Stimulated activated CD8-positive, alpha-beta memory T cell treated with anti-CD3 and anti-CD28 coated beads, Interleukin-7, amount 100 ng/mL, for 4 hours (primary cell): ENCODE results near the gene NSD1.
"Not testable (repeated sequence)": the region's sequence is repeated elsewhere in the genome, so short reads cannot be mapped to it uniquely, and the experiment has no call there.

Experiments used
- DNase-seq, 2 donors: peaks; one replicate each; pipeline ENCODE4 v3.0.0-alpha.2; 2020; ENCODE audit warnings: low read depth in 2 of 2

Gene NSD1

DNA sequence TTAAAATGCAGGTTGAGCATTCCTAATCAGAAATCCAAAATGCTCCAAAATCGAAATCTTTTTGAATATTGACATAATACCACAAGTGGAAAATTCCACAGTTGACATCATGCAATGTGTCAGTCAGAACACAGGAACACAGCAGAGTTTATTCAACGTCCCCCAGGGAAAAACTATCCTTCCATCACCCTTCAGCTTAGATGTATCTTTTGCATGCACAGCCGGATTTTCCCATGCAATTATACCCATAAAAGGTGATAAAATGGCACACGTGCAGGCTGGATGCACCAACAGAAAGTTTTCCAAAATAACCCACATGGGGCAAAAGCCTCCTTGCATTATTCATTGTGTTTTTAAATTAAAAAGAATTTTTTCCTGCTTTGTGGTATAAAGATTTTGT, 98.8 kb downstream of the NSD1 start:
- DNase-seq = no peak

- no peak for DNase-seq
Measured at GRCh38 chr5:177232761-177233160, 99.2 kb downstream of the NSD1 start.

DNA sequence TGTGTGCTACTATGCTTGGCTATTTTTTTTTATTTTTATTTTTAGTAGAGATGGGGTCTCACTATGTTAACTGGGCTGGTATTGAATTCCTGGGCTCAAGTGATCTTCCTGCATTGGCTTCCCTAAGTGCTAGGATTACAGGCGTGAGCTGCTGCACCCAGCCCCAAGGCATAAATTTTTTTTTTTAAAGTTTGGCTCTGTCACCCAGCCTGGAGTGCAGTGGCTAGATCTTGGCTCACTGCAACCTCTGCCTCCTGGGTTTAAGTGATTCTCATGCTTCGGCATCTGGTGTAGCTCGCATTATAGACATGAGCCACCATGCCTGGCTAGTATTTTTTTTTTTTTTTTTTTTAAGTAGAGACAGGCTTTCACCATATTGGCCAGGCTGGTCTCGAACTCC, 99.6 kb downstream of the NSD1 start:
- DNase-seq = no peak

- DNase-seq = no peak
Measured at GRCh38 chr5:177233802-177234201, 100.2 kb downstream of the NSD1 start.

DNA sequence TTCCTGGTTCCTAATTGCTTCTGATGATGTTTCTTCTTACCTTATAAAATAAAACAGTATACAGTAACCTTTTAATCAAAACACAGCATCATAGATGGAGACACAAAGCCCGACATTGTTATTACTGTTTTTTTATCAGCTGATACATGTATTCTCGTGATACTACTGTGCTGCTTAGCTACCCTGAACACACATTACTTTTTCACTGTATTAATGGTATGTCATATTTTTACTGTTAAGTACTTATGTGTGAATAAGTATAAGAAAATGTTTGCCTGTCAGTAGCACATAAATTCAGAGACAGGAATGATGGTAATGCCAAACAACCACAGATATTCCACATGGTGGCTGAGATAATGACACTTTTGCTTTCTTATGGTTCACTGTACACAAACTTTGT, 101.3 kb downstream of the NSD1 start:
- no peak for DNase-seq

DNA sequence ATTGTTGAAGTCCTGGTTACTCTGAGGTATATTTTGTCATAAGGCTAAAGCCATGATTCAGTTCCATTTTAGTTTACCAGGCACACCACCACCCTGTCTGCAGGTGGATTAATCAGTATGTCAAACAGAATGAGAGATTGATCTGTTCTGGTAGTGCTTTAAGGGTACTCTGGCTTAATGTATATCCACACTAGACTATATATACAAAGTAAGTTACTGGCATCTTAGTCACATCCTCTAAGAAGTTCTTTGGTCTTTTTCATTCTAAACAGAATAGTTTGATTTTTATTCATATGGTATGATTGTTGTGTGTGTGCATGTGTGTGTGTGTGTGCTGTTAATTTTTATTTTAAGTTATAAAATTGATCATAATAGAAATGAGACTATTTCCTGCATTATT, 108.2 kb downstream of the NSD1 start:
- DNase-seq = no peak

DNA sequence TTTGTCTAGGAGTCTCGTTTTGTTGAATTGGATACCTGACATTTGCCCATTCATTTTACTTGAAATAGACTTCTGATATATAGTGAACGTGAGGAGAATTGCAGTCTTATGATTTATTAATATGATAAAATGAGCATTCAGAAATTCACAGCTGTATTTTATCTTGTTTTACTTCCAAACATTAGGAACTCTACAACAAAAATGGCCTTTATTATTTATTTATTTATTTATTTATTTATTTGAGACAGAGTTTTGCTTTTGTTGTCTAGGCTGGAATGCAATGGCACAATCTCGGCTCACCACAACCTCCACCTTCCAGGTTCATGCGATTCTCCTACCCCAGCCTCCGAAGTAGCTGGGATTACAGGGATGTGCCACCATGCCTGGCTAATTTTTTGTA, 108.7 kb downstream of the NSD1 start:
- DNase-seq = no peak

DNA sequence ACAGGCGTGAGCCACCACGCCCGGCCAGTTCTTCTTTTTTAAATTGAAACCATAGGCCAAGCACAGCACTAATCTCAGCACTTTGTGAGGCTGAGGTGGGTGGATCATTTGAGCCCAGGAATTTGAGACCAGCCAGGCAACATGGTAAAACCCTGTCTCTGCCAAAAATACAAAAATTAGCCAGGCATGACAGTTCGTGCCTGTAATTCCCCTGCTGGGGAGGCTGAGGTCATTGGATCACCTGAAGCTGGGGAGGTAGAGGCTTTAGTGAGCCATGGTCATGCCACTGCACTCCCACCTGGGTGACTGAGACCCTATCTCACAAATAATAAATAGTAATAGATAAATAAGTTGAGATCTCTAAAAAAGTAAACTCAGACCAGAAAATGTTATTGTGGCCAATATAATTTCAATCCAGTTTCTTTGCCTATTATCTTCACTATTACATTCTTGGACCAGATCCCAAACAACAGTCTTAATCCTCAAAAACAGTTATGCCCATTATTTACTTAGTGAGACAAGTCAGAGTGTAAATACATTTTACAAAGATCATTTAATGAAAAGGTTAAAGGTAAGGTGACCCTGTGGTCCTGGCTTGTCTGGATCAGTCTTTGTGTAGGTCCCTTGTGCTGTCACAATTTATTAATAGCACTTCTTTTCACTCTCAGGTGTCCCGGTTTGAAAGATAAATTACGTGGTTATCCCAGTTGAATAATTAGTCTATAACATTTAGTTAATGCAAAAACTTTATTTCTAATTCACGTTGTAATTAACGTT, 116.4 kb downstream of the NSD1 start:
- no peak for DNase-seq

DNA sequence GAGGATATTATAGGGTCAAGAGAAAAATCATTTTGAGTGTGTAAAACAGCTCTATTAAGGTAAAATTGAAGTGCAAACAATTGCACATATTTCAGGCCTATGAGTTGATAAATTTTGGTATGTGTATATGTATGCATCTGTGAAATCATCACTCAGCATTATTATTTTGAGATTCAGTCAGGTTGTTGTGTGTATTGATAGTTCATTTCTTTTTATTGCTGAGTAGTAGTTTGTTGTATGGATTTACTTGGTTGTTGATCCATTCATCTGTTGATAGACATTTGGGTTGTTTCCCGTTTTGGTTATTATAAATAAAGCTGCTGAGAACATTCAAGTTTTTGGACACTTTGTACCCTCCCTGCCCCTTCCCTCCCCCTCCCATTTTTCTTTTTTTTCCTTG, 119.7 kb downstream of the NSD1 start:
- DNase-seq = no peak

- no peak for DNase-seq
Measured at GRCh38 chr5:177256296-177256695, 122.7 kb downstream of the NSD1 start.

DNA sequence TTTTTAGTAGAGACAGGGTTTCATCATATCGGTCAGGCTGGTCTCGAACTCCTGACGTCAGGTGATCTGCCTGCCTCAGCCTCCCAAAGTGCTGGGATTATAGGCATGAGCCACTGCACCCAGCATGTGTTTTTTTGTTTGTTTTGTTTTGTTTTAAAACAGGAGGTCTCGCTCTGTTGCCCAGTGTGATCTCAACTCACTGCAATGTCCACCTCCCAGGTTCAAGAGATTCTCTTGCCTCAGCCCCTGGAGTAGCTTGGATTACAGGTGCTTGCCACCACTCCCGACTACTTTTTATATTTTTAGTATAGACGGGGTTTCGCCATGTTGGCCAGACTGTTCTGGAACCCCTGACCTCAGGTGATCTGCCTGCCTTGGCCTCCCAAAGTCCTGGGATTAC, 125.1 kb downstream of the NSD1 start:
- not testable (repeated sequence) for DNase-seq

- DNase-seq = no peak
Measured at GRCh38 chr5:177260961-177261360, 127.4 kb downstream of the NSD1 start.

- DNase-seq = no peak
Measured at GRCh38 chr5:177261510-177261909, 127.9 kb downstream of the NSD1 start.

DNA sequence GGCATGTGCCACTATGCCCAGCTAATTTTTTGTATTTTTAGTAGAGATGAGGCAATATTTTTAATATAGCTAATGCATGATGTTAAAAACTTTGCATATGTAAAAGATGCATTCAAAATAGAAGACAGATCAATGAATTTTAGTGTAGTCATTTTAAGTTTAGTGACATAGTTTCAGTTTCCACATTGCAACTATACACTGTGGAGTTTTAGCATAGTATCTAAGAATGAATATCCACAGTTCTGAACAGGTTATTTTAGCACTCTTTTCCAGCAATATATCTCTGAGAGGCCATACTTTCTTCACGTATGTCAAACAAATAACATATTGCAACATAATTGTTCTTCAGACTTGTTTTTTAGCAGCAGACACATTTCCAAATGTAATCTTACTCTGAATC, 130.6 kb downstream of the NSD1 start:
- no peak for DNase-seq

DNA sequence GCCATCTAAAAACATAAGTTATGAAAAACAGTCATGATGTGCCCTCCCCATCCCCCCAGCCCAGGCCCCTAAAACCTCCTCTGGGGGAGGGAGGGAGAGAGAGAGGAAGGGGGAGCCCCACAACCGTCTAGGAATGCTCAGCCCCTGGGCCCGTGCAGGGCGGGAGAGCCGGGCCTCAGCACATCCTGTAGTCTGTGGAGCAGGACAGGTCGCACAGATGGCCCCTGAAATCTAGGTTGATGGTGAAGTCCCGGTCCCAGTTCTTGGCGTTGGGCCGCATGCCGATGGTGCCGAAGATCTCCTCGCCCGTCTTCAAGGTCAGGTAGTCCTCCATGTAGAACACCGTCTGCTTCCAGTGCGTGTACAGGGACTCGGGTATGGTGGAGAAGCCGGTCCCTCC, 131.8 kb downstream of the NSD1 start:
- no peak for DNase-seq

DNA sequence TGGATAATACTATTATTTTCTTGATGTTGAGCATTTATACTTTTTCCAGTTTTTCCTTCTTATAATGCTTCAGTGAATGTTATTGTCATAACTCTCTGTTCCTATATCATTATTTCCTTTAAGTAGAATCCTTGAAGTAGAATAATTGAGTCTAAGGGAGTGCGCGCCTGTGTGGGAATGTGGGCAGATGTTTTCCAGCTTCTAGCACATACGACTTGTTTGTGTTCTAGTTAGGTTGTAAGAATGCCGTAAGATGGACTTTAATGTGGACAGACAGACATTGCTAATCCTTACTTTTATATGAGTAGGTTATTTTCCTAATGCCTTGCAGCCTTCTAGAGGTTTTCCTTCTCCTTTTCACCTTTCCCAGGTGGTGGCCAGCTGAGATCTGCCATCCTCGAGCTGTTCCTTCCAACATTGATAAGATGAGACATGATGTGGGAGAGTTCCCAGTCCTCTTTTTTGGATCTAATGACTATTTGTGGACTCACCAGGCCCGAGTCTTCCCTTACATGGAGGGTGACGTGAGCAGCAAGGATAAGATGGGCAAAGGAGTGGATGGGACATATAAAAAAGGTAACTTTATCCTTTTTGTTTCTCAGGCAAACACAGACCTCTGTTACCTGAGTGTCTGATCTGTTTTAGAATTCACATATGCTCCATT, 135.8 kb downstream of the NSD1 start:
- DNase-seq = no peak

DNA sequence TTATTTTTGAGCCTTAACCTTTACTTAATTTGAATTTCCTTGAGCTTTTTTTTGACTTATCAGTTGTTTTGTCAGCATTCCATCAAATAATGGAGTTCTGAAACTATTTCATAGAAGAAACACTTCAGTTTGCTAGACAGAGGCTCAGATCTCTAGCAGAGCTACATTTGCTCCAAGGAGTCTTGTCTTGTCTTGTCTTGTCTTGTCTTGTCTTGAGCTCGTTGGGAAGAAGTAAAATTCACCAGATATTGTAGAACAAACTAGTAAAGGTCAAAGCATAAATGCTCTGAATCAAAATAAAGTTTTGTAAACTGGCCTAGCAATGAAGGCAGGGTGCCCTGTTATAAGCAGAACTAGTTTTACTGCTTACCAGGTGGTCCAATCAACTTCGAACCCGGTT, 136.4 kb downstream of the NSD1 start:
- DNase-seq = no peak

GRCh38 chr5:177270653-177271052, 137.1 kb downstream of the NSD1 start:
- DNase-seq = no peak

DNA sequence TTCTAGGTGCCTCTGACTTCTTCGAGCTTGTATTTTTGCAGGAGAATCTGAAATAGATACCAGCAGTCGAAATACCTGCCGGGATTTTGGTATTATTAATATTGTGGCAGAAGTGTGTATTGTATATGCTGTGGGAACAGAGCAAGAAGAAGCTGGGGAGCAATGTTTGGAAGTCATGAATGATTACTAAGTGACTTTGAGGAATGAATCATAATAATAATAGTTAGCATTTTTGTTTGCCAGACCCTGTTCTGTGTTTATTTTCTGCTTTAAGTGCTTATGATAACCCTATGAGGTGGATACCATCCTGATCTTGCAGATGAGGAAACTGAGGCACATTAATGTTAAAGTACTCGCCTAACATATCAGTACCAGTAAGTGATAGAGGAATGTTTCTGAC, 137.5 kb downstream of the NSD1 start:
- no peak for DNase-seq

GRCh38 chr5:177275883-177276282, 142.3 kb downstream of the NSD1 start:
- no peak for DNase-seq

DNA sequence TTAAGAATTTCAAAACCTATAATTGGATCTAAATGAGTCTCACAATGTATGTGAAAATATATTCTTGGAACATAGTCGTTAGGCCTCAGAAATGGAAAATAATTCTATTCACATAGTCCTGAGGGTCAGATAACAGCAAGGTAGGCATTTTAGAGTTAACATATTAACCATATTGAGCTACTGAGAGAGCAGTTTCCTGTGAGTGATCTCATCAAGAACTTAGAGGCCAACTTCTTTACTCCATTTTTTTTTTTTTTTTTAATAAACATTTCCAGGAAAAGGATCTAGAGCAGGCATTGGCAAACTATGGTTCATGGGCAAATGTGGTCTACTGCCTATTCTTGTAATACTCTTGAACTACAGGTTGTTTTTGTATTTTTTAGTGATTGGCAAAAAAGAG, 143.3 kb downstream of the NSD1 start:
- no peak for DNase-seq

- DNase-seq = no peak
Measured at GRCh38 chr5:177288191-177288590, 154.6 kb downstream of the NSD1 start.

DNA sequence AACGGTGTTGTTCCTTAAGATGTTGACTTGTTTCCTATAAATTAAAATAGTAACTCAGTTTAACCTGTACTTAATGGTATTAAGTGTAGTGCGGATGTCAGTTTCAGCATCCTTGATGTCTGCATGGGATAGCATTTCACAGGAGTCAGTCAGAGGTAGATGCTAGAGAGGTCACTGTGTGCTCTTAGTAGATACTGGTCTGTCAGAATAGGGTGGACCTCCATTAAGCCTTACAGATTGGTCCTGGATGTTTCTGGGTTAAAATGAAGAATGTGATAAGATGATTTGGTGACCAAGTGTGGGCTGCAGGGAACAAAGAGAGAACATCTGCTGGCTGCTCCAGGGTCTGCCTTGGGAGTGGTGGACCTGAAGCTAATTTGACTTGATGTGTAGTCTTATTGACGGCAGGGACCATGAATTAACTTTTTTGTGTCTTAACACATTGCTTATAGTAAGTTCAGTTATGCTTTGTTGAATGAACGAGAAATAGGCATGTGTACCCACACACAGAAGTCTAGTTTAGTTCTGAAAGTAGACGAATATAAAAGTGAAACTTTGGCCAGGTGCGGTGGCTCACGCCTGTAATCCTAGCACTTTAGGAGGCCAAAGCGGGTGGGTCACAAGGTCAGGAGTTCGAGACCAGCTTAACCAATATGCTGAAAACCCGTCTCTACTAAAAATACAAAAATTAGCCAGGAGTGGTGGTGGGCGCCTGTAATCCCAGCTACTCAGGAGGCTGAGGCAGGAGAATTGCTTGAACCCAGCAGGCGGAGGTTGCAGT, 157.4 kb downstream of the NSD1 start:
- DNase-seq = no peak
